CD4-positive, alpha-beta T cell treated with Interferon gamma for 1 hour (primary cell): Measurements from ENCODE around the gene TRIO.
"Not testable (repeated sequence)": the region's sequence is repeated elsewhere in the genome, so short reads cannot be mapped to it uniquely, and the experiment has no call there.

Experiments
- DNase-seq: peaks from one replicate; pipeline ENCODE4 v3.0.0-alpha.2; 2020

Gene TRIO

GRCh38 chr5:14142827-14143545 is at the start of gene TRIO:
Gene TRIO (plus strand): TSS chr5:14143342. CDS start chr5:14143726, 384 bp downstream.
- DNase-seq, result peak; percentile 75

DNA sequence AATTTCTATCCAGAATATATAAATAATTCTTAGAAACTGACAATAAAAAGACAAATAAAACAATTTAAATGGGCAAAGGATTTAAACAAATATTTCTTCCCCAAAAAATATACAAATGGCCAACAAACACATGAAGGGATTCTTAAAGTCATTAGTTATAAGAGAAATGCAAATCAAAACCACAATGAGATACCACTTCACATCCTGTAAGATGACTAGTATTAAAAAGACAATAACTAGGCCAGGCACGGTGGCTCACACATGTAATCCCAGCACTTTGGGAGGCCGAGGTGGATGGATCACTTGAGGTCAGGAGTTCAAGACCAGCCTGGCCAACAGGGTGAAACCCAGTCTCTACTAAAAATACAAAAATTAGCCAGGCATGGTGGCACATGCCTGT is 45.8 kb upstream of the TRIO start:
- DNase-seq, result not testable (repeated sequence)

DNA sequence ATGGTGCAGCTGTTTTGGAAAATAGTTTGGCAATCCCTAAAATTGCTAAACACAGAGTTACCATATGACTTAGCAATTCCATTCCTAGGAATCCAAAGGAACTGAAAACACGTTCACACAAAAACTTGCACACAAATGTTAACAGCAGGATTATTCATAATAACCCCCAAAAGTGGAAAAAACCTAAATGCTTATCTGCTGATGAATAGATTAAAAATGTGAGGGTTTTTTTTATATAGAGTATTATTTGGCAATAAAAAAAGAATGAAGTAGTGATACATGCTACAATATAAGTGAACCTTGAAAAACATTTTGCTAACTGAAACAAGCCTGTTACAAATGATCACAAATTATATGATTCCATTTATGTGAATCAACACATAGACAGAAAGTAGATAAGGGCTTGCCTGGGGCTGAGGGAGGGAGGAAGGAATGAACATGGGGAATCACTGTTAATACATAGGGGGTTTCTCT is 45.1 kb upstream of the TRIO start:
- DNase-seq, result no peak

- DNase-seq, result no peak
Measured at GRCh38 chr5:14100281-14100680, 42.9 kb upstream of the TRIO start.

- DNase-seq, result no peak
Measured at GRCh38 chr5:14101922-14102321, 41.2 kb upstream of the TRIO start.

GRCh38 chr5:14102666-14103065 is 40.5 kb upstream of the TRIO start:
- no peak for DNase-seq

DNA sequence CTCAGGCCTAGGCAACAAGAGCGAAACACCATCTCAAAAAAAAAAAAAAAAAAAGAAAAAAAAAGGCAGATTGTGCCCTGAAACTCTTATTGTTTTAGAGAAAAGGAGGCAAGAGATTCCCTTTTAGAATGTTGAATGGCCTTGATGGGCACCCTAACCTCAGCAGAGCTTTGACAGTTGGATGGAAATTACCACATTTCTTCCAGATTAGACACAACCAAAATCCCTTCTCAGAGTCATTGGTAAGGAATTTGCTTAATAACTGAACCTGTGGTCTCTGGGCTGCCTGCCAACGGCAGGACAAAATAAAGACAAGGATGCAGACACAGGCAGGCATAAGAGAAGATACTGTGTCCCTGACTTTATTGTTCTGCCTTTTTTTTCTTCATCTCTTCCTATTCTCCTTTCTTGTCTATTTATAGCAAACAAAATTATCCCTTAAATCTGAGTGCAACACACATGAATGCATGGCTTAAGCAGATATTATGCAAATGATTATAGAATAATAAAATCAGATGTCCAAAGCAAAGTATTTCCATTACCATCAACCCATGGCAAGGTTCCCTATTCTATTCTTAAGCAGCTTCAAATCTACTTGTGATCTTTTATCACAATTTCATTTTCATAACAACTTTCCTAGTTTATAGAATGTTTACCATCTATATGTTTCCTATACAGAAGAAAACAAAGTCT is 37.3 kb upstream of the TRIO start:
- DNase-seq, result no peak

DNA sequence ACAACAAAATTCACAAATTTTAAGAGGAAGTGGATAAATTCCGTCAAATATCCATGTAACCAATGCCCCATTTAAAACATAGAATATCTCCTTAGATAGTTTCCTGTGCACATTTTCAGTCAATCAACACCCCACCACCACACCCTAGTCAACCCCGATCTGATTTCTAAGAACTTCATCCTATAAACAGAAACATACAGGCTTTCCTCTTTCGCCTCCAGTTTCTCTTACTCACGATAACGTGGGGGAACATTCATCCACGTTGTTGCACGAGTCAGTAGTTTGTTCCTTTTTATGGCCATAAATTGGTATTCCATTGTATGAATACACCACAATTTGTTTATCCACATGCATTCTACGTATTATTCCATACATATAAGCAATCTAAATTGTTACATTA is 35.6 kb upstream of the TRIO start:
- no peak for DNase-seq

GRCh38 chr5:14108170-14108996 is 34.8 kb upstream of the TRIO start:
- DNase-seq, result peak; percentile 46

DNA sequence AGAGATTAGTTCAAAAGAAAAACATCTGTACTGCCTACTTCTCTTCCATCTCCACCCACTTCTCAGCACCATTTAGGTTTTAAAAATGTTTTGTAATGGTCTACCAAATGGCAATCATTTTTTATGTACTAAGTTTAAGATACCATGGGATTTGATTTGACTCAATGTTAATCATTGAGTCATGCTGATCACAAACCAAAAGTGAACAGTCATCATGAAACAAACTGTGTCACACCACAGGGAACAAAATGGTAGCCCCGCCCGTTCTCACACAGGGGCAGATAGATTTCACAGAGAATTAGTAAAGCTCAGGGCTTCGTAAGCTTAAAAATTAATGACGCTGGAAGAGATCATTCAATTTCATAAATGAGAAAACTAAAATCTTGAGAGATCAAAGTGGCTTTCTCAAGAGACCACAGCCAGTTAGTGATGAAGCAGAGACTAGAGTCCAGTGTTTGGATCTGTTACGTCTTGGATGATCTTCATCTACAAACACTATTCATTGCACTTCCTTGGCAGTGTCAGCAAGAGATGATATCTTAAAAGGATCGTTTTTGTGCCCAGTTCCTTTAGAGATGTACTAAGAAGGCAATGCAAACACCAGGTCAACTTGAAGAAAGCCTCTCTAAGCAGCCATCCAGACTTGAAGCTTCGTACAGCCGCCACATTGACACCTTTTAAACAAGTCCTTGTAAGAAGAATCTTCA is 33.9 kb upstream of the TRIO start:
- no peak for DNase-seq

GRCh38 chr5:14109771-14110170 is 33.4 kb upstream of the TRIO start:
- DNase-seq, result no peak

GRCh38 chr5:14110196-14110595 is 32.9 kb upstream of the TRIO start:
- DNase-seq, result no peak

GRCh38 chr5:14110680-14111079 is 32.5 kb upstream of the TRIO start:
- DNase-seq, result no peak

DNA sequence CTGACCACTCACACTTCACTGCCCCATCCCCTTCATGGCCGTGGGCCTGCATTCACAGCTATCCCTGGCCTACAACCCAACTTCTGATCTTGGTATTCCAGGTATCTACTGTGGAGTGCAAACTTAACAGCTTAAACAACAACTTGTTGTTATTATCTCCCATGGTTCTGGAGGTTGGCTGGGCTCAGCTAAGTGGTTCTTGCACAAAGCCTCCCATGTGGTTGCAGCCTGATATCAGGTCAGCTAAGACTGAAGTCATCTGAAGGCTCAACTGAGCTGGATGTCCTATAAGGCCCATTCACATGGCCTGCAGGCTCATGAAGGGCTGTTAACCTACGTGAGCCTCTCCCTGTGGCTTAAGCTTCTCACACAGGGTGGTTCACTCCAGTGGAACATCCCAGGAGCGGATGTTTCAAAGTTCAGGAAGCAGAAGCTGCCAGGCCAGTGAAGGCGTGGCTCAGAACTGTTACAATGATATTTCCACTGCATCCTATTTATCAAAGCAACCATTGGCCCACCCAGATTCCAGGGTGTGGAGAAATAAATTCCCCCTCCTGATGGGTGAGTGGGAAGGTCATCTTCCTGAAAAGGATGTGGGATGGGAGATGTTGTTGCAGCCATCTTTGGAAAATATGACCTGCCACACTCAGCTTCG is 30.0 kb upstream of the TRIO start:
- DNase-seq, result no peak

DNA sequence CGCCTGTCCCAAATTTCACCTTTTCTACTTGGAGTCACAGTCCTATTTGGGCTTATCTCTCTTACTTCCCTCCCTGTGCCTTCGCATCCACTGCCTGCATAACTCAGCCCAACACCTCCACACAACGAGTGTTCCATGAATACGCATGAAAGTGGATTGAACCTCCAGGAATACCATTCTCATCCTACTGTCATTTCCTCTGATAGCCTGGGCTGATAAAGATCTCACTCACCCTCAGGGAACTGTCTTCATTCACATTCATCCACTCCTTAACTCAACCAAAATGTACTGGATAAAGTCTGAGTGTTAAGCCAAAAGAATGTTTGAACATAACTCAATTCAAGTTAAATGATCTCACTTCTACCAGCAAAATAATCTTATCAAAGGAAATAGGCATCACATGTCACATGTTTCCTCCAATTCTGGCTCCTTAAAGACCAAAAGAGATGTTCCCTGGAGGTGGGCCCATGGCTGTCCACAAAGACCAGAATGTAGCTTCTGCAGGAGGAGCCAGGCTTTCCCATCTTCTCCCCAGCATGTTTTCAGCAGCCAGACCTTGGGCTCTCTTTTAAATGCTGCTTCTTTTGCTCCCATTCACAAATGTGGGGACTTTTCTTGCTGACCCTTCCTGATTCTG is 28.4 kb upstream of the TRIO start:
- DNase-seq, result no peak

DNA sequence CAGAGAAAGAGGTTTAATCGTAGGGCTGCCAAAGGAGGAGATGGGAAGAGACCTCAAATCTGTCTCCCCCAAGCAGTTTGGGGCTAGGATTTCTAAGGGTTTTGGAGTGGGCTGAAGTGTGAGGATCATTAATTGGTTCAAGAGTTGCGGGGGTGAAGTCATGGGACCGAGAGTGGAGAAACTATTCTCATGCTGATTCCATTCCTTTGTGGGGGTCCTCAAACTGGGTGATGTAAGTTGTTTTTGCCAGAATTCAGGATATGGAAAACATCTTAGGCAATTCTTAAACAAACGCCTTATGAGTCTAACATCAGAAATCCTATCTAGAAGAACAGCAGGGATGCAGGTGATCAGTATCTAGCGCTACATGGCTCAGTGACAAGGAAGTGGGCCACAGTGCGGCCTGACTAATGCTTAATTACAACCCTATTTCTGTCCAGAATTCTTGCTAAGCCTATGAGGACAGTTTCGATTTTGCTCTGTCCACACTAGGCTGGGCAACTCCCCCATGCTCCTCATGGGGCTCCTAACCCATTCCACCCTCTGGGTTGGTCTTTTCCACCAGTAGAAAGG is 27.7 kb upstream of the TRIO start:
- DNase-seq, result no peak

GRCh38 chr5:14118551-14119320 is 24.4 kb upstream of the TRIO start:
- no peak for DNase-seq

DNA sequence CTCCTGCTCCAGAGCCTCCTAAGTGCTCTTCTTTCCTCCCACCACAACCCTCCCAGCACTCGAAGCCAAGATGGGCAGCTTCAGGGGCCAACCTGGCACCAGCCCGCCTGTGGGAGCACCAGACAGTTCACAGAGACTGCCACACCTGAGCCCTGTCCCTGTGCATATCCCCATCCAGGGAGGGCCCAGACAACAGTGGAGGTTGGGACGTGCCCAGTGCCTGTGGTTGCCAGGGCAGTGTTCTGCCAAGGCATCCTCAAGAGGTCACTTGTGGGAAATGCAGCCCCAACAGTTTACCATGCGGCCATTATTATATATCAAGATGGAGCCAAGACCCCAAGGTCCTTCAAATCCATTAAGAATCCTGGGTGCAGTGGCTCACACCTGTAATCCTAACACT is 23.0 kb upstream of the TRIO start:
- no peak for DNase-seq

DNA sequence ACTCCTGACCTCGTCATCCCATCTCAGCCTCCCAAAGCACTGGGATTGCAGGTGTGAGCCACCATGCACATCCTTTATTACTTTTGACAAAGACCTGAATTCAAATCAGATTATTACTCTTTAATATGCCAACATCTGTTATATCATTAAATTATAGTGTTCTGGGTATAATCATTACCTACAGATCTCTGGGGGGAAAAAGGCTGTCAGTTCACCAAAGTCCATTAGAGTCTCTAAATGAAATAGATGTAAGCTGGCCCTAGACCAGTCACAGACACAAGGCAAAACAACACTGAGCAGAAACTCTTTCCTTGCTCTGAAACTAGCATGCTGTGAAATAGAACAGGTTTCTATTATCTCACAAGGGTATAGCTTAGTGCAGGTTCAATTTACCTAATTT is 21.6 kb upstream of the TRIO start:
- no peak for DNase-seq

- no peak for DNase-seq
Measured at GRCh38 chr5:14122089-14122488, 21.1 kb upstream of the TRIO start.

GRCh38 chr5:14123551-14123950 is 19.6 kb upstream of the TRIO start:
- no peak for DNase-seq
